Measurements from ENCODE around the gene CNIH2. TPM values are rescaled to one million over a fixed set of nuclear protein-coding genes. Genes with fewer than 3 reads are reported as not detected.

Gene CNIH2
- total and polyA plus RNA-seq, 9 of the 15 experiments (the other 6 are each of a cell fraction or from before 2014, with no cell fraction given) = 0.26 to 0.89 (median 0.40) TPM; not detected in 4

DNA sequence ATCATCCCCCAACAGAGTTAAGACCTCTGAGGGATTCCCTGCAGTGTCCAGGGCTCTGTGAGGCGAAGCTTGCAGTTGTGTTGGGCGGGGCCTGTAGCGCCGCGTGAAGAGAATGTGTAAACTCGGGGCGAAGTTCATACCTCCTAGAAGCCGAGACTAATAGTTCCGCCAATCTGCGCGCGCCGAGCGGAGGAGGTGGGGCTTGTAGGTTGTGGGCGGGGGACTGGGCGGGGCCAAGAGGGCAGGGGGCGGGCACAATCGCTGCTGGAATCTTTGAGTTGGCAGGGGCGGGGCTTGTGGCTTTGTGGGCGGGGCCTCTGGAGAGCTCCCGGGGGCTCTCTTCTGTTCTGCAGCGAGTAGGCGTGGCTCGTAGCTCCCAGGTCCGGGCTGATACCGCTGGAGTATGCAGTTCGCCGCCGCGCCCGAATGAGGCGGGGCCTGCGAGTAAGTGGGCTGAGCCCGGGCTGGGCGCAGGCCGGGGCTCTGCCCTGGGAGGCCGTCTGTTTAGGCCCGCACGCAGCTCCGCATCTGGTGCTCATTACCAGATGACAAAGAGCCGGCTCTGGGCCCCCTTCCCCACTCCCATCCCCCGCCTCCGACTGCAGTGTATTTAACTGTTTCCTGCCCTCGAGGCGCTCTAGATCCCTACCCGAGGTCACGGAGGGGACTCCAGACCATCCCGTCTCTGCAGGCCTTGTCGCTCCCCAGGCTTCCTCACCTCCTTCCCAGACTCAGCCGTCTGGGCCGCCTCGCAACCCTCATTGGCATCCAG lies 34.8 kb downstream of the CNIH2 start (continued):
- no peak for TF ChIP-seq ZC3H4 (CRISPR knock-in tag; IDR thresholded peaks at IDR 0.05; ENCODE audit: borderline replicate concordance)
- TF ChIP-seq, protein P1, sequence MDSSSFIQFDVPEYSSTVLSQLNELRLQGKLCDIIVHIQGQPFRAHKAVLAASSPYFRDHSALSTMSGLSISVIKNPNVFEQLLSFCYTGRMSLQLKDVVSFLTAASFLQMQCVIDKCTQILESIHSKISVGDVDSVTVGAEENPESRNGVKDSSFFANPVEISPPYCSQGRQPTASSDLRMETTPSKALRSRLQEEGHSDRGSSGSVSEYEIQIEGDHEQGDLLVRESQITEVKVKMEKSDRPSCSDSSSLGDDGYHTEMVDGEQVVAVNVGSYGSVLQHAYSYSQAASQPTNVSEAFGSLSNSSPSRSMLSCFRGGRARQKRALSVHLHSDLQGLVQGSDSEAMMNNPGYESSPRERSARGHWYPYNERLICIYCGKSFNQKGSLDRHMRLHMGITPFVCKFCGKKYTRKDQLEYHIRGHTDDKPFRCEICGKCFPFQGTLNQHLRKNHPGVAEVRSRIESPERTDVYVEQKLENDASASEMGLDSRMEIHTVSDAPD (CRISPR knock-in tag; IDR thresholded peaks at IDR 0.05) = no peak
- TF ChIP-seq RBM14 (IDR thresholded peaks at IDR 0.05; ENCODE audit: borderline replicate concordance, insufficient read depth, low read depth, low read length) = no peak
- TF ChIP-seq EP300 (IDR thresholded peaks at IDR 0.05; ENCODE audit: low read length) = no peak
- no peak for TF ChIP-seq FOXJ2 (tag; IDR thresholded peaks at IDR 0.05)
- TF ChIP-seq KAT8 (IDR thresholded peaks at IDR 0.05; ENCODE audit: low read depth) = no peak
- TF ChIP-seq ETV5 (CRISPR knock-in tag; IDR thresholded peaks at IDR 0.05; ENCODE audit: low read depth) = no peak
- no peak for TF ChIP-seq NFIX (CRISPR knock-in tag; IDR thresholded peaks at IDR 0.05; ENCODE audit: low read depth)
- TF ChIP-seq L3MBTL2 (IDR thresholded peaks at IDR 0.05) = no peak; the same call in 1 of the 2 replicates
- peak; percentile 8 for TF ChIP-seq PCBP1 (IDR thresholded peaks at IDR 0.05; ENCODE audit: low read depth, low read length, poor library complexity, severe bottlenecking)
- peak; percentile 42; the same call in 1 of the 2 replicates for TF ChIP-seq NCOA6 (IDR thresholded peaks at IDR 0.05)
- no peak for TF ChIP-seq TAF1 (IDR thresholded peaks at IDR 0.05; ENCODE audit: control insufficient read depth, extremely low read depth, insufficient read depth, low read length, severe bottlenecking)
- TF ChIP-seq FOSL1 (tag; conservative IDR thresholded peaks at IDR 0.05) = peak; percentile 94
- TF ChIP-seq POLR2AphosphoS5 (IDR thresholded peaks at IDR 0.05; ENCODE audit: control insufficient read depth, insufficient read depth, low read depth, low read length) = no peak
- TF ChIP-seq TGIF2 (CRISPR knock-in tag; IDR thresholded peaks at IDR 0.05) = no peak
- TF ChIP-seq, protein P2, sequence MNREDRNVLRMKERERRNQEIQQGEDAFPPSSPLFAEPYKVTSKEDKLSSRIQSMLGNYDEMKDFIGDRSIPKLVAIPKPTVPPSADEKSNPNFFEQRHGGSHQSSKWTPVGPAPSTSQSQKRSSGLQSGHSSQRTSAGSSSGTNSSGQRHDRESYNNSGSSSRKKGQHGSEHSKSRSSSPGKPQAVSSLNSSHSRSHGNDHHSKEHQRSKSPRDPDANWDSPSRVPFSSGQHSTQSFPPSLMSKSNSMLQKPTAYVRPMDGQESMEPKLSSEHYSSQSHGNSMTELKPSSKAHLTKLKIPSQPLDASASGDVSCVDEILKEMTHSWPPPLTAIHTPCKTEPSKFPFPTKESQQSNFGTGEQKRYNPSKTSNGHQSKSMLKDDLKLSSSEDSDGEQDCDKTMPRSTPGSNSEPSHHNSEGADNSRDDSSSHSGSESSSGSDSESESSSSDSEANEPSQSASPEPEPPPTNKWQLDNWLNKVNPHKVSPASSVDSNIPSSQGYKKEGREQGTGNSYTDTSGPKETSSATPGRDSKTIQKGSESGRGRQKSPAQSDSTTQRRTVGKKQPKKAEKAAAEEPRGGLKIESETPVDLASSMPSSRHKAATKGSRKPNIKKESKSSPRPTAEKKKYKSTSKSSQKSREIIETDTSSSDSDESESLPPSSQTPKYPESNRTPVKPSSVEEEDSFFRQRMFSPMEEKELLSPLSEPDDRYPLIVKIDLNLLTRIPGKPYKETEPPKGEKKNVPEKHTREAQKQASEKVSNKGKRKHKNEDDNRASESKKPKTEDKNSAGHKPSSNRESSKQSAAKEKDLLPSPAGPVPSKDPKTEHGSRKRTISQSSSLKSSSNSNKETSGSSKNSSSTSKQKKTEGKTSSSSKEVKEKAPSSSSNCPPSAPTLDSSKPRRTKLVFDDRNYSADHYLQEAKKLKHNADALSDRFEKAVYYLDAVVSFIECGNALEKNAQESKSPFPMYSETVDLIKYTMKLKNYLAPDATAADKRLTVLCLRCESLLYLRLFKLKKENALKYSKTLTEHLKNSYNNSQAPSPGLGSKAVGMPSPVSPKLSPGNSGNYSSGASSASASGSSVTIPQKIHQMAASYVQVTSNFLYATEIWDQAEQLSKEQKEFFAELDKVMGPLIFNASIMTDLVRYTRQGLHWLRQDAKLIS (CRISPR knock-in tag; IDR thresholded peaks at IDR 0.05) = 0 out of 2 replicates have a peak, but pooled peaks have one; percentile 71
- TF ChIP-seq, protein P3, sequence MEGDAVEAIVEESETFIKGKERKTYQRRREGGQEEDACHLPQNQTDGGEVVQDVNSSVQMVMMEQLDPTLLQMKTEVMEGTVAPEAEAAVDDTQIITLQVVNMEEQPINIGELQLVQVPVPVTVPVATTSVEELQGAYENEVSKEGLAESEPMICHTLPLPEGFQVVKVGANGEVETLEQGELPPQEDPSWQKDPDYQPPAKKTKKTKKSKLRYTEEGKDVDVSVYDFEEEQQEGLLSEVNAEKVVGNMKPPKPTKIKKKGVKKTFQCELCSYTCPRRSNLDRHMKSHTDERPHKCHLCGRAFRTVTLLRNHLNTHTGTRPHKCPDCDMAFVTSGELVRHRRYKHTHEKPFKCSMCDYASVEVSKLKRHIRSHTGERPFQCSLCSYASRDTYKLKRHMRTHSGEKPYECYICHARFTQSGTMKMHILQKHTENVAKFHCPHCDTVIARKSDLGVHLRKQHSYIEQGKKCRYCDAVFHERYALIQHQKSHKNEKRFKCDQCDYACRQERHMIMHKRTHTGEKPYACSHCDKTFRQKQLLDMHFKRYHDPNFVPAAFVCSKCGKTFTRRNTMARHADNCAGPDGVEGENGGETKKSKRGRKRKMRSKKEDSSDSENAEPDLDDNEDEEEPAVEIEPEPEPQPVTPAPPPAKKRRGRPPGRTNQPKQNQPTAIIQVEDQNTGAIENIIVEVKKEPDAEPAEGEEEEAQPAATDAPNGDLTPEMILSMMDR (IDR thresholded peaks at IDR 0.05 in 2 of 3, conservative IDR thresholded peaks at IDR 0.05 in 1 of 3; ENCODE audit: insufficient read depth in 2 of 3, low read depth in 1 of 3, low read length in 3 of 3) = 0 out of 6 replicates have a peak, but pooled peaks of 1 of the 3 experiments have one; percentile 2
- TF ChIP-seq ZFX (CRISPR knock-in tag; IDR thresholded peaks at IDR 0.05) = peak; percentile 65

Data from K562 (cell line).